SK-N-SH treated with all-trans-retinoic acid at 6 μM for 48 hours (cell line): Measurements from ENCODE around the gene HTR3E.

Source experiments
- ATAC-seq: fragments of 200-7000 bp; cut with Tn5 transposase; 3 replicates; pipeline ENCODE4 v1.9.1; 2020; ENCODE audit warnings: mild to moderate bottlenecking, moderate library complexity
- ARNTL ChIP-seq: fragments of 450-650 bp; formaldehyde crosslinking; IDR thresholded peaks from 2 replicates; pipeline ENCODE4 v1.5.0; 2020; ENCODE audit warnings: low read depth, mild to moderate bottlenecking, moderate library complexity, borderline replicate concordance
- CSDC2 ChIP-seq: fragments of 250-450 bp; sonication (Bioruptor Pico); IDR thresholded peaks from 2 replicates; pipeline ENCODE4 v1.5.0; 2020; ENCODE audit warnings: mild to moderate bottlenecking, moderate library complexity
- GLIS3 ChIP-seq: fragments of 250-450 bp; sonication (Bioruptor Pico); IDR thresholded peaks from 2 replicates; pipeline ENCODE4 v1.5.0; 2020; ENCODE audit warnings: mild to moderate bottlenecking, moderate library complexity
- ISL1 ChIP-seq: fragments of 250-450 bp; sonication (Bioruptor Pico); IDR thresholded peaks from 2 replicates; pipeline ENCODE4 v2.1.2; 2022; ENCODE audit warnings: mild to moderate bottlenecking, moderate library complexity
- OSR1 ChIP-seq: fragments of 250-450 bp; sonication (Bioruptor Pico); IDR thresholded peaks from 2 replicates; pipeline ENCODE4 v1.8.0; 2022; ENCODE audit warnings: moderate library complexity, mild to moderate bottlenecking, inconsistent platforms
- PPARA ChIP-seq: fragments of 250-450 bp; sonication (Bioruptor Pico); IDR thresholded peaks from 2 replicates; pipeline ENCODE4 v1.5.0; 2020; ENCODE audit warnings: mild to moderate bottlenecking, borderline replicate concordance
- RARB ChIP-seq: fragments of 250-450 bp; sonication (Bioruptor Pico); IDR thresholded peaks from 2 replicates; pipeline ENCODE4 v1.8.0; 2021; ENCODE audit warnings: mild to moderate bottlenecking, moderate library complexity
- SNAI2 ChIP-seq: fragments of 250-450 bp; sonication (Bioruptor Pico); IDR thresholded peaks from 2 replicates; pipeline ENCODE4 v1.5.0; 2020; ENCODE audit warnings: mild to moderate bottlenecking, moderate library complexity
- TOX ChIP-seq: fragments of 250-450 bp; sonication (Bioruptor Pico); IDR thresholded peaks from 2 replicates; pipeline ENCODE4 v1.8.0; 2021; ENCODE audit warnings: mild to moderate bottlenecking, moderate library complexity, borderline replicate concordance
- ZC3H10 ChIP-seq: fragments of 250-450 bp; sonication (Bioruptor Pico); IDR thresholded peaks from 2 replicates; pipeline ENCODE4 v1.5.1; 2021; ENCODE audit warnings: mild to moderate bottlenecking, moderate library complexity
- ZFP3 ChIP-seq: fragments of 250-450 bp; sonication (Bioruptor Pico); IDR thresholded peaks from 2 replicates; pipeline ENCODE4 v1.5.0; 2020; ENCODE audit warnings: mild to moderate bottlenecking, moderate library complexity
- ZFP30 ChIP-seq: fragments of 450-650 bp; formaldehyde crosslinking; IDR thresholded peaks from 2 replicates; pipeline ENCODE4 v1.5.0; 2022; ENCODE audit warnings: mild to moderate bottlenecking, moderate library complexity
- ZNF565 ChIP-seq: fragments of 450-650 bp; formaldehyde crosslinking; conservative IDR thresholded peaks from 2 replicates; pipeline ENCODE4 v1.5.0; 2020; ENCODE audit warnings: low read depth, mild to moderate bottlenecking, moderate library complexity
- ZNF70 ChIP-seq: fragments of 450-650 bp; formaldehyde crosslinking; IDR thresholded peaks from 2 replicates; pipeline ENCODE4 v1.5.0; 2020; ENCODE audit warnings: mild to moderate bottlenecking, moderate library complexity
- ZNF8 ChIP-seq: fragments of 450-650 bp; formaldehyde crosslinking; IDR thresholded peaks from 2 replicates; pipeline ENCODE4 v1.5.0; 2020; ENCODE audit warnings: mild to moderate bottlenecking, moderate library complexity
- TF ChIP-seq, protein P1 (sequence below): fragments of 250-450 bp; sonication (Bioruptor Pico); IDR thresholded peaks from 2 replicates; pipeline ENCODE4 v1.5.0; 2020; ENCODE audit warnings: mild to moderate bottlenecking, moderate library complexity
- TF ChIP-seq, protein P2 (sequence below): fragments of 250-450 bp; sonication (Bioruptor Pico); IDR thresholded peaks from 2 replicates; pipeline ENCODE4 v1.5.1; 2021; ENCODE audit warnings: mild to moderate bottlenecking, moderate library complexity
- TF ChIP-seq, protein P3 (sequence below): fragments of 250-450 bp; sonication (Bioruptor Pico); IDR thresholded peaks from 2 replicates; pipeline ENCODE4 v1.8.0; 2020; ENCODE audit warnings: mild to moderate bottlenecking, moderate library complexity, borderline replicate concordance
- TF ChIP-seq, protein P4 (sequence below): fragments of 250-450 bp; sonication (Bioruptor Pico); IDR thresholded peaks from 2 replicates; pipeline ENCODE4 v1.5.1; 2020; ENCODE audit warnings: low read depth, mild to moderate bottlenecking, moderate library complexity

Gene HTR3E

DNA sequence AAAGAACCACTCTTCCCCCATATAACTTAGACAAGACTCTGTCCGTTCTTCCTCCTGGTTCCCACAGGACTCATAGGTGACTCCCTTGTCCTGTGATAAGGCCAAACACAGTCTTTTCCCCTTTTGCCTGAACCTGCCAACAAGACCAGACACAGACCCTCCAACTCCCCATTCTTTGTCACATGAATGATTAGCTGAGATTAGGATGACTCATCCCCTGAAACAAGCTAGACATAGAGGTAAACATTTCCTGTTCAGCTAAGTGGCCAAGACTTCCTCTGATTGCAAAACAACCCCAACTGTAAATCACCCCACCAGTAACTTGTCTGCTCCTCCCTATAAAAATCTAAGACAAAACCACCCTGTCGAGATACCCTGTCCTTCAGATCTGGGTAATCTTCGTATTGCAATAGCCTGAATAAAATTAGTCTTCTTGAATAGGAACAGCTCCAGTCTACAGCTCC is 11.4 kb upstream of the HTR3E start (continued):
- TF ChIP-seq, protein P1, sequence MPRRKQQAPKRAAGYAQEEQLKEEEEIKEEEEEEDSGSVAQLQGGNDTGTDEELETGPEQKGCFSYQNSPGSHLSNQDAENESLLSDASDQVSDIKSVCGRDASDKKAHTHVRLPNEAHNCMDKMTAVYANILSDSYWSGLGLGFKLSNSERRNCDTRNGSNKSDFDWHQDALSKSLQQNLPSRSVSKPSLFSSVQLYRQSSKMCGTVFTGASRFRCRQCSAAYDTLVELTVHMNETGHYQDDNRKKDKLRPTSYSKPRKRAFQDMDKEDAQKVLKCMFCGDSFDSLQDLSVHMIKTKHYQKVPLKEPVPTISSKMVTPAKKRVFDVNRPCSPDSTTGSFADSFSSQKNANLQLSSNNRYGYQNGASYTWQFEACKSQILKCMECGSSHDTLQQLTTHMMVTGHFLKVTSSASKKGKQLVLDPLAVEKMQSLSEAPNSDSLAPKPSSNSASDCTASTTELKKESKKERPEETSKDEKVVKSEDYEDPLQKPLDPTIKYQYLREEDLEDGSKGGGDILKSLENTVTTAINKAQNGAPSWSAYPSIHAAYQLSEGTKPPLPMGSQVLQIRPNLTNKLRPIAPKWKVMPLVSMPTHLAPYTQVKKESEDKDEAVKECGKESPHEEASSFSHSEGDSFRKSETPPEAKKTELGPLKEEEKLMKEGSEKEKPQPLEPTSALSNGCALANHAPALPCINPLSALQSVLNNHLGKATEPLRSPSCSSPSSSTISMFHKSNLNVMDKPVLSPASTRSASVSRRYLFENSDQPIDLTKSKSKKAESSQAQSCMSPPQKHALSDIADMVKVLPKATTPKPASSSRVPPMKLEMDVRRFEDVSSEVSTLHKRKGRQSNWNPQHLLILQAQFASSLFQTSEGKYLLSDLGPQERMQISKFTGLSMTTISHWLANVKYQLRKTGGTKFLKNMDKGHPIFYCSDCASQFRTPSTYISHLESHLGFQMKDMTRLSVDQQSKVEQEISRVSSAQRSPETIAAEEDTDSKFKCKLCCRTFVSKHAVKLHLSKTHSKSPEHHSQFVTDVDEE (CRISPR knock-in tag) = no peak
- TF ChIP-seq ZNF70 (CRISPR knock-in tag) (no peak), ZC3H10 (no peak)

DNA sequence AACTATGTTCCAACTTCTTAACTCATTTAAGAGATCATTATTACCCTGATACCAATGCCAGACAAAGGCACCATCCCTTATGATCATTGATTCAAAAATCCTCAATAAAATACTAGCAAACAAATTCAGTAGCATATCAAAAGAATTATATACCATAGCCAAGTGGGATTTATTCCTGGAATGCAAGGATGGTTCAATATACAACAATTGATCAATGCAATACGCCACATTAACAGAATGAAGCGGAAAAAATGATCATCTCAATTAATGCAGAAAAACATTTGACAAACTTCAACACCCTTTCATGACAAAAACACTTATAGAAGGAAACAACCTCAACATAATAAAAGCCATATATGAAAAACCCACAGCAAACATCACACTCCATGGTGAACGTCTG is 4.7 kb upstream of the HTR3E start:
- TF ChIP-seq RARB (CRISPR knock-in tag) (no peak), OSR1 (CRISPR knock-in tag) (no peak), SNAI2 (CRISPR knock-in tag) (no peak), ARNTL (CRISPR knock-in tag) (no peak)
- ATAC-seq = no peak

DNA sequence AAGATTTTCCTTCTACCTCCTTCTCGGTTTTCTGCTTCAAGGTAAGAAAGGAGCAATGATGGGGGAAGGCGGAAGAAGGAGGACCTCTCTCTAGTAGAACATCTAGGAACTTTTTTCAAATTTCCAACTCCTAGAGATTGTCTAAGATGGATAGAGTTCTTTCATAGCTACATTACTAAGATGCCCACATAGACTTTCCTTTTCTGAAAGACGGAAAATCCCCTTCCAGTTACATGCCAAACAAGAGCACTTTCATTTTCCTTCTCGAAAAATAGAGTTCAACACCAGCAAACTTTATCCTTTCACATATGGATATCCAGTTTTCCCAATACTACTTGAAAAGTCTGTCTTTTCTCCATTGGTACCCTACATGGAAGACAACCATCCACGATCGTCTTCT is 692 bp downstream of the HTR3E start:
- no peak for ATAC-seq
- TF ChIP-seq SNAI2 (CRISPR knock-in tag) (no peak), ZFP30 (CRISPR knock-in tag) (no peak), ZFP3 (CRISPR knock-in tag) (no peak), ARNTL (CRISPR knock-in tag) (no peak), ZNF565 (CRISPR knock-in tag) (no peak), ISL1 (CRISPR knock-in tag) (no peak), RARB (CRISPR knock-in tag) (no peak), ZC3H10 (no peak), CSDC2 (no peak), GLIS3 (CRISPR knock-in tag) (no peak), ZNF8 (CRISPR knock-in tag) (no peak), ZNF70 (CRISPR knock-in tag) (no peak), PPARA (no peak), TOX (CRISPR knock-in tag) (no peak)
- TF ChIP-seq, protein P1 (CRISPR knock-in tag) = no peak
- TF ChIP-seq, protein P2, sequence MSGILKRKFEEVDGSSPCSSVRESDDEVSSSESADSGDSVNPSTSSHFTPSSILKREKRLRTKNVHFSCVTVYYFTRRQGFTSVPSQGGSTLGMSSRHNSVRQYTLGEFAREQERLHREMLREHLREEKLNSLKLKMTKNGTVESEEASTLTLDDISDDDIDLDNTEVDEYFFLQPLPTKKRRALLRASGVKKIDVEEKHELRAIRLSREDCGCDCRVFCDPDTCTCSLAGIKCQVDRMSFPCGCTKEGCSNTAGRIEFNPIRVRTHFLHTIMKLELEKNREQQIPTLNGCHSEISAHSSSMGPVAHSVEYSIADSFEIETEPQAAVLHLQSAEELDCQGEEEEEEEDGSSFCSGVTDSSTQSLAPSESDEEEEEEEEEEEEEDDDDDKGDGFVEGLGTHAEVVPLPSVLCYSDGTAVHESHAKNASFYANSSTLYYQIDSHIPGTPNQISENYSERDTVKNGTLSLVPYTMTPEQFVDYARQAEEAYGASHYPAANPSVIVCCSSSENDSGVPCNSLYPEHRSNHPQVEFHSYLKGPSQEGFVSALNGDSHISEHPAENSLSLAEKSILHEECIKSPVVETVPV (CRISPR knock-in tag) = no peak
- TF ChIP-seq, protein P3, sequence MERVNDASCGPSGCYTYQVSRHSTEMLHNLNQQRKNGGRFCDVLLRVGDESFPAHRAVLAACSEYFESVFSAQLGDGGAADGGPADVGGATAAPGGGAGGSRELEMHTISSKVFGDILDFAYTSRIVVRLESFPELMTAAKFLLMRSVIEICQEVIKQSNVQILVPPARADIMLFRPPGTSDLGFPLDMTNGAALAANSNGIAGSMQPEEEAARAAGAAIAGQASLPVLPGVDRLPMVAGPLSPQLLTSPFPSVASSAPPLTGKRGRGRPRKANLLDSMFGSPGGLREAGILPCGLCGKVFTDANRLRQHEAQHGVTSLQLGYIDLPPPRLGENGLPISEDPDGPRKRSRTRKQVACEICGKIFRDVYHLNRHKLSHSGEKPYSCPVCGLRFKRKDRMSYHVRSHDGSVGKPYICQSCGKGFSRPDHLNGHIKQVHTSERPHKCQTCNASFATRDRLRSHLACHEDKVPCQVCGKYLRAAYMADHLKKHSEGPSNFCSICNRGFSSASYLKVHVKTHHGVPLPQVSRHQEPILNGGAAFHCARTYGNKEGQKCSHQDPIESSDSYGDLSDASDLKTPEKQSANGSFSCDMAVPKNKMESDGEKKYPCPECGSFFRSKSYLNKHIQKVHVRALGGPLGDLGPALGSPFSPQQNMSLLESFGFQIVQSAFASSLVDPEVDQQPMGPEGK (CRISPR knock-in tag) = no peak
- TF ChIP-seq, protein P4, sequence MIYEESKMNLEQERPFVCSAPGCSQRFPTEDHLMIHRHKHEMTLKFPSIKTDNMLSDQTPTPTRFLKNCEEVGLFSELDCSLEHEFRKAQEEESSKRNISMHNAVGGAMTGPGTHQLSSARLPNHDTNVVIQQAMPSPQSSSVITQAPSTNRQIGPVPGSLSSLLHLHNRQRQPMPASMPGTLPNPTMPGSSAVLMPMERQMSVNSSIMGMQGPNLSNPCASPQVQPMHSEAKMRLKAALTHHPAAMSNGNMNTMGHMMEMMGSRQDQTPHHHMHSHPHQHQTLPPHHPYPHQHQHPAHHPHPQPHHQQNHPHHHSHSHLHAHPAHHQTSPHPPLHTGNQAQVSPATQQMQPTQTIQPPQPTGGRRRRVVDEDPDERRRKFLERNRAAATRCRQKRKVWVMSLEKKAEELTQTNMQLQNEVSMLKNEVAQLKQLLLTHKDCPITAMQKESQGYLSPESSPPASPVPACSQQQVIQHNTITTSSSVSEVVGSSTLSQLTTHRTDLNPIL = no peak
